HG02981 (cell line): ENCODE data around the gene CEP295NL.
"Not testable (repeated sequence)": the region's sequence is repeated elsewhere in the genome, so short reads cannot be mapped to it uniquely, and the experiment has no call there.

Source experiments
- ATAC-seq: cut with Tn5 transposase; IDR thresholded peaks from one replicate; pipeline ENCODE4 v1.9.1; 2021; ENCODE audit warnings: mild to moderate bottlenecking, moderate library complexity; ENCODE audit not compliant: unreplicated experiment

Gene CEP295NL

GRCh38 chr17:78910497-78911284 lies 7.7 kb upstream of the CEP295NL start:
- no peak for ATAC-seq

DNA sequence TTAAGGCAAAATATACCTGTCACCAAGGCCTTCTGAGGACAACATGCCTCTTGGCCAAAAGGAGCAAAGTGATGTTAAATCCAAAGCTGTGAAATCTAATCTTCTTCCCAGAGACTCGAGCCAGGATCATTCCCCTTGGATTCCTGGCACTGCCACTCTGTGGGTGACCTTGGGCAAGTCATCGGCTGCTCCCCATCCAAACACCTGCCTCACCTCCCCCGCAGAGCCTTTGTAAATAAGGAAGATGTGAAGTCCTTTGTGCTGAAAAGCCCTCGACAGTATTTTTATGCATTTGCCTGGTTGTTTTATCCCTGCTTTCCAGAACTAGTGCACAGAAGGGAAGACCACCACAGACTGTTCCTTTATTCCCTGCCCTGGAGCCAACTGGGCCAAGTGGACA lies 5.4 kb upstream of the CEP295NL start:
- no peak for ATAC-seq

DNA sequence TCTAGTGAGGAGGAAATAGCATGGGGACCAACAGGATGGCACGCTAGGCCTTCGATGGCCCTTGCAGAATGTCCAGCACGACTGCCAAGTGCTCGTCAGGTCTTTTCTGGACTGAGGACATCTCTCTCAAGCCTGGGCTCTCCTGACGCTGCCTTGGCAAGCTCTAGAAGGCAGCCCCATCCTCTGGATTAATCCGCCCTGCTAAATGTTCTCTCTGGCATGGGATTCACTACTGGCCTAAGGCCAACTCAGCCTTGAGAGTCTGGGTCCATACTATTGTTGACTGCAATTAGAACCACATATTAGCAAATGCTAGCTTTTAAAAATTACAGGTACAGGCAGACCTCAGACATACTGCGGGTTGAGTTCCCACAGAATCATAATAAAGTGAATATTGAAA lies 2.5 kb upstream of the CEP295NL start:
- ATAC-seq: no peak

GRCh38 chr17:78905116-78905515 lies 2.1 kb upstream of the CEP295NL start:
- no peak for ATAC-seq

DNA sequence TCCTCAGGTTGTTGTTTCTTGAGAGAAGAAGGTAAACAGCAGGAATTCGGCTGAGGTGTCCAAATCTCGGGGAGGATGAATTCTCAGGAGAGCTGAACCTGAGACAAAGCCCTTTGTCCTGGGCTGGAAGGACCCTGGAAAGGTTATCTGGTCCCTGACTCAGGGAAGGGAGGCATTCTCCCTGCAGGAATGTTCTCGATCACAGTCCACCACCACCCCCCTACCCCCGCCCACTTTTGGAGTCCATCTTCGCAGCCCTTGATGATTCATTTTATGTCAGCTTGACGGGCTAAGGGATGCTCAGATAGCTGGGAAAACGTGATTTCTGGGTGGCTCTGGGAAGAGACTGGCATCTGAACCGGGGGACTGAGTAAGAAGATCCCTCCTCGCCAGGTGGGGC lies 1.4 kb upstream of the CEP295NL start:
- no peak for ATAC-seq

DNA sequence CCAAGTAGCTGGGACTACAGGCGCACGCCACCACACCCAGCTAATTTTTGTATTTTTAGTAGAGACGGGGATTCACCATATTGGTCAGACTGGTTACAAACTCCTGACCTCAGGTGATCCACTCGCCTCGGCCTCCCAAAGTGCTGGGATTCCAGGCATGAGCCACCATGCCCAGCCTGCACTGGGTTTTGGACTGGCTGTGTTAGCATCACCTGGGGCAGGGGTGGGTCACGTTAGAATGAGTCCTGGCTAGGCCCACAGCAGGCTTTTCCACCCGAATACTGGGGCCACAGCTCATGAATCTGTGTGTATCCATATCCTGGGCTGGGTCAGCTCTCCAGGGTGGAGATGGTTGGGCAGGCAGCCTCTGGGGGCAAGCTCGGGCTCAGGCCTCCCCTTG lies 770 bp downstream of the CEP295NL start:
- not testable (repeated sequence) for ATAC-seq

- no peak for ATAC-seq
These were observed 1.2 kb downstream of the CEP295NL start for GRCh38 chr17:78901806-78902205.

- ATAC-seq: no peak
These were observed 2.2 kb downstream of the CEP295NL start for GRCh38 chr17:78900816-78901215.

GRCh38 chr17:78899361-78900260 lies 3.4 kb downstream of the CEP295NL start:
- ATAC-seq: no peak

DNA sequence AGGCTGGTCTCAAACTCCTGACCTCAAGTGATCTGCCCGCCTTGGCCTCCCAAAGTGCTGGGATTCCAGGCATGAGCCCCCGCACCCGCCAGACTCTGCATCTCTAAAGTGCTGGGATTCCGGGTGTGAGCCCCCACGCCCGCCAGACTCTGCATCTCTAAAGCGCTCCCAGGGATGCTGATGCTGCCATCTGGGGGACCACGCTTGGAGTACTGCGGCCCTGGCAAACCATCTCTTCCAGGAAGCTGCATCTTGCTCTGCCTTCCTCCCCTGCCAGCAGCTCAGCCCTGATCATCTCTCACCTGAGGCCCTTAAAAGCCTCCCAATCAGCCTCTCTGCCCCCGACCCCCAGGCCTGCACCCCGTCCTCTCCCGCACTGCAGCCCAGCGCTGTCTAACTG lies 4.1 kb downstream of the CEP295NL start:
- ATAC-seq: no peak

DNA sequence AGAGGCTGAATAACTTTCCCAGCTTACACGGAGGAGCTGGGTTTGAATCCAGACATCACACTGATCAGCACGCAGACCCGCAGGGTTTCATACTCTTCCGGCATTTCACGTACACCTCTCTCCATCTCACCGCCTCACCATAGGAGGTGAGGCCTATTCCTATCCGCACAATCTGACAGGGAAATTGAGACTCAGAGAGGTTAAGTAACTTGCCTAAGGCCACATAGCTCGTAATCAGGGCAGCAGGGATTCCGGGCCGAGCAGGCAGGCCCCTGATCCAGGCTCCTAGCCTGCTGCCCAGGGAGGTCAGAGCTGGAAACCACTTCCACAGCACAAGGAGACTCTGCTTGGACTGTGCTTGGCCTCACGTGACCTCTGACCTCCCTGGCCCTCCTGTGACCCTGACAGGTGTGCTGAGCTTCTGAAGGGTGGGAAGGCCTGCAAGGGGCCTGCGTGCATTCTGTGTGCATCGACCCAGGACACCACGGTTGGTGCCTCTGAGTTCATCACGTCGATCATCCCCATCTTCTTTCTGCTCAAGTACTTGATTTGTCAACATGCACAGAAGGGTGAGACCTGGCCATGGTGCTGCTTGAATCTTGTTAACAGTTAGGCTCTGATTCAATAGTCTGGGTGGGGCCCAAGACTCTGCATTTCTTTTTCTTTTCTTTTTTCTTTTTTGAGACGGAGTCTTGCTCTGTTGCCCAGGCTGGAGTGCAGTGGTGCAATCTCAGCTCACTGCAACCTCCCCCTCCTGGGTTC lies 4.7 kb downstream of the CEP295NL start:
- ATAC-seq: no peak

- ATAC-seq: no peak
These were observed 5.3 kb downstream of the CEP295NL start for GRCh38 chr17:78897664-78898047.

GRCh38 chr17:78896834-78897663 lies 6.0 kb downstream of the CEP295NL start:
- ATAC-seq: no peak

DNA sequence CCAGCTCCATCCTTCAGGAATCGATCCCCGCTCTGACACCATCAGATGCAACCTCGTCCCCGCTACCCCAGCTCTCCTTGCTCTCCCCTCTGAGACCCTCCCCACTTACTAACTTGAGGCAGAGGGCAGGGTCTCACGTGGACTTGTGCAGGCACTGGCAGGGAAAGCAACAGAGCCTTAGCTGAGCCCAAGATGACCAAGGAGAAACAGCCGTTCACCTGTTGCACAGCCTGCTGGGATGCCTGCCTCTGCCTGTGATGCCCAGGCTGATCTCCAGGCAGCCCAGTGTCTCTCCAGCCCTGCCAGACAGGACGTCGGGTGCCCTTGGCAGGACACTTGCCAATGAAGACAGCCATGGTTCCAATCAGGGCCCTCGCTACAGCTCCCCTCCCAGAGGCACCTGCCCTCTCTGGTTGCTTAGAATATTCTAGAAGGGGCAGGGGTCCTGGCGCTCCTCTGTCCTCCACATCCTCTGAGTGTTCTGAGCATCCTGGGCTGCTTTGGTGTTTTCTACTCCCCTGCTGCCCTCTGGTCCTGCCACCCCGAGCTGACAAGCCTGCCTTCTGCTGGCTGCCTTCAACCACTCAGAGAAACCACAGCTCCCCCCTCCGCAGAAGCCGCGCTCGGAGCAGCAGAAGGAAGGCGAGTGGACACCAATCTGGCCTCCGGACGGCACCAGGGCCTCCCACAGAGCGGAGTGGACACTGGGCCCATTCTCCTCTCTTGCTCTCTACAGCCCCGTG lies 6.7 kb downstream of the CEP295NL start:
- ATAC-seq: no peak

DNA sequence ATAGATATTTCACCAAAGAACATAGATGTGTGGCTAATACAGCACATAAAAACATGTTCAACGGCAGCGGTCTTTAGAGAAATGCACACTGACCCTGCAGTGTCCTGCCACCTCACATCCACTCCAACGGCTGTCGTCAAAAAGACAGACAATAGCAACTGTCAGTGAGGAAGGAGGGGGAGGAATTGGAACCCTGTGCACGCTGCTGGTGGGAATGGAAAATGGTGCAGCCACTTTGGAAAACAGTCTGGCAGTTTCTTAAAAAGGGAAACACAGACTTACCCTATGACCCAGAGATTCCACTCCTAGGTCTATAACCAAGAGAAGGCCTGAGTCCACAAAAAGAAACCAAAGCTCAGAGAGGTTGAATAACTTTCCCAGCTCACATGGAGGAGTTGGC lies 7.7 kb downstream of the CEP295NL start:
- ATAC-seq: no peak

DNA sequence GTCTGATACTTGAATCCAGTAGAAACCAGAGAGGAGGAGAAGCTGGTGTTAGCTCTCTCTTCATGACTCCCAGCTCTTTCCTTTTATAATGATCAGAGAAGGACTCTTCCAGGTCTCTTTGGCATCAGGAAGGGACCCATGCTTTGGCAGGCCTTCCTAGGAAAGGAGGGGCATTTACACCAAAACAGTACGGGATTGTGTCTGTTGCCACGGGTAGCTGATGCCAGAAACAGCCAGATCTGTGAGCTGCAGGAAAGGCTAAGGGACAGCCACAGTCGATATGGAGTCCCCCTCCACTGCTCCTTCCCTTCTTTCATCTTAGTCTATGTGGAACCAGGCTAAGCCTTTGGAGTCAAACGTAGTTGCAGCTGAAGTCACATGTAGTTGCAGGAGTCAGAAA lies 9.3 kb downstream of the CEP295NL start:
- no peak for ATAC-seq

DNA sequence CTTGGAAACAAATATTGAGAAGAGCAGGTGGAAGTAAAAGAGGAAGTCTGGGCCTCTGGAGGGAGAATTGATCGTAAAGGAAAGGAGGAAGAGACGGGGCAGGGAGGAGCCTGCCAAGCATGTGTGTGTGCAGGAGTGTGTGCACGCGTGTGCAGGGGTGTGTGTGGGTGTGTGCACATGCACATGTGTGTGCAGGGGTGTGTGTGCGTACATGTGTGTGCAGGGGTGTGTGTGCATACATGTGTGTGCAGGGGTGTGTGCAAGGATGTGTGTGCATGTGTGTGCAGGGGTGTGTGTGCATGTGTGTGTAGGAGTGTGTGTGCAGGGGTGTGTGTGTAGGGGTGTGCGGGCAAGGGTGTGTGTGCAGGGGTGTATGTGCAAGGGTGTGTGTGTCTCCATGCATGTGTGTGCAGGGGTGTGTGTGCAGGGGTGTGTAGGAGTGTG lies 10.0 kb downstream of the CEP295NL start:
- ATAC-seq: no peak

DNA sequence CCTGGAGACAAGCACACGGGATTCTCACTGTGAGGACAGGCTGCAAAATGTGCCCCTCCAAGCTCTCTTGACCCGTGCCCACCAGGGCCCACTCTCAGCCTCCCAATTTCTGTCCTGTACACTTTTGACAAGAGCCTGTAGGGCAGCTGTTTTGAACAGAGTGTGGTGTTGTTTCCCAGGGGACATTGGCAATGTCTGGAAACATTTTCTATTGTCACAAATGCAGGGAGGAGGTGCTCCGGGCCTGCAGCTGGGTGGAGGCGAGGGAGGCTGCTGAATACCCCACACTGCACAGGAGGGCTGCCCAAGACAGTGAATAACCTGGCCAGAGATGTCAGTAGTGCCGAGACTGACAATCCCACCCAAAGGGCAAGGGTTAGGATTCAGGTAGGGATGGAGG lies 10.5 kb downstream of the CEP295NL start:
- ATAC-seq: no peak

DNA sequence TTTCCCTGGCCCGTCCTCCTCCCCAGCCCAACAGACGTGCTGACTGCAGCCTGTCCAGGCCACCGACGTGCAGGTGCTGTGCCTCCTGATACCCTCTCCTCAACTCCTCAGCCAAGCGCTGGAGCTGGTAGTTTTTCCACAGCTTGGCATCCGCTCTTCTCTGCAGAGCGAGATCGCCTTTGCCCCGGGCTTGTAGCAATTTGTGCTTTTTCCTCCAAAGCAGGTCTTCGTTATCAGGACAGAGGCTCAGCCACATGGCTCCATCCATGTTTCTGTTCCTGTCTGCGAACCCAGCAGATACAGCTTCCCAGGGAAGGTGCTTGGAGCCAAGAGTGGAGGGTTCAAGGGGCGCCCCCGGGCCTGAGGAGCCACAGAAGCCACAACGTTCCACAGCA lies 10.9 kb downstream of the CEP295NL start:
- no peak for ATAC-seq
